GM18508 (cell line): Measurements from ENCODE around the gene ETV6.

Source experiments
- ATAC-seq: cut with Tn5 transposase; IDR thresholded peaks from one replicate; pipeline ENCODE4 v1.9.1; 2021; ENCODE audit warnings: moderate number of reproducible peaks; ENCODE audit not compliant: insufficient read depth, unreplicated experiment

The ETV6 gene

GRCh38 chr12:11753826-11754225 lies 104.4 kb downstream of the ETV6 start:
- ATAC-seq = no peak

- ATAC-seq = no peak
Observed at GRCh38 chr12:11754256-11754655, 104.8 kb downstream of the ETV6 start.

GRCh38 chr12:11755302-11755930 lies 105.9 kb downstream of the ETV6 start:
- ATAC-seq = no peak

- no peak for ATAC-seq
Observed at GRCh38 chr12:11756022-11756421, 106.5 kb downstream of the ETV6 start.

GRCh38 chr12:11756523-11756922 lies 107.0 kb downstream of the ETV6 start:
- no peak for ATAC-seq

- ATAC-seq = no peak
Observed at GRCh38 chr12:11757095-11757494, 107.6 kb downstream of the ETV6 start.

GRCh38 chr12:11757531-11757930 lies 108.1 kb downstream of the ETV6 start:
- ATAC-seq = no peak

- ATAC-seq = no peak
Observed at GRCh38 chr12:11758087-11758486, 108.6 kb downstream of the ETV6 start.

- no peak for ATAC-seq
Observed at GRCh38 chr12:11758510-11759493, 109.3 kb downstream of the ETV6 start.

GRCh38 chr12:11759494-11759878 lies 110.0 kb downstream of the ETV6 start:
- no peak for ATAC-seq

GRCh38 chr12:11759899-11760298 lies 110.4 kb downstream of the ETV6 start:
- ATAC-seq = no peak

GRCh38 chr12:11761869-11762567 lies 112.5 kb downstream of the ETV6 start:
- peak; percentile 49 for ATAC-seq

- ATAC-seq = no peak
Observed at GRCh38 chr12:11762723-11763326, 113.4 kb downstream of the ETV6 start.

- no peak for ATAC-seq
Observed at GRCh38 chr12:11763760-11764520, 114.5 kb downstream of the ETV6 start.

GRCh38 chr12:11764837-11765236 lies 115.4 kb downstream of the ETV6 start:
- no peak for ATAC-seq

- no peak for ATAC-seq
Observed at GRCh38 chr12:11765421-11765816, 115.9 kb downstream of the ETV6 start.

GRCh38 chr12:11765817-11766794 lies 116.6 kb downstream of the ETV6 start:
- ATAC-seq = peak; percentile 43

- no peak for ATAC-seq
Observed at GRCh38 chr12:11767029-11767724, 117.7 kb downstream of the ETV6 start.
